ENCODE data around the gene C1QC. TPM values are rescaled to one million over a fixed set of nuclear protein-coding genes. Genes with fewer than 3 reads are reported as not detected.

Gene C1QC
- total RNA-seq, 1 experiment from 2014 or later, result 0.59 TPM

DNA sequence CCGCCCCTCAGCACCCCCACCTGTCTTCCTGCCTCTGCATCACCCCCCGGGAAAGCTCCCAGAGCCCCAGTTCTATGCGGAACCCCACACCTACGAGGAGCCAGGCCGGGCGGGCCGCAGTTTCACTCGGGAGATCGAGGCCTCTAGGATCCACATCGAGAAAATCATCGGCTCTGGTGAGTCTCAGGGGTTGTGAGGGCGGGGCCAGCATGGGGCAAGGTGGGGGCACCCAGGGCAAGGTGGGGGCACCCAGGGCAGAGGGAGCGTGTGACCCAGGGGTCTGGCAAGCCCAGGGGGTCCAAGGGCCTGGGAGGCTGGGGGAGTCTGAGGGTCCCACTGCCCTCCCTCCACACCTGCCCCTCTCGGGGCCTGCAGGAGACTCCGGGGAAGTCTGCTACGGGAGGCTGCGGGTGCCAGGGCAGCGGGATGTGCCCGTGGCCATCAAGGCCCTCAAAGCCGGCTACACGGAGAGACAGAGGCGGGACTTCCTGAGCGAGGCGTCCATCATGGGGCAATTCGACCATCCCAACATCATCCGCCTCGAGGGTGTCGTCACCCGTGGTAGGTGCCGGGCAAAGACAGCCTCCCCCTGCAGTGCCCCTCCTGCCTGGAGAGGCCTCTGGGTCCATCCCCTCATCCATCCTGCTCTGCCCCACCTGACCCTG, 46.0 kb upstream of the C1QC start:
- no peaks in the 10 kb centered on the region for H3K79me2 ChIP-seq (ENCODE audit: insufficient read depth, low read length)
- no peaks in the 10 kb centered on the region for H3K27me3 ChIP-seq (ENCODE audit: insufficient read depth, low read length)
- H3K9me2 ChIP-seq (ENCODE audit: insufficient read depth), result no peaks in the 10 kb centered on the region
- no peaks in the 10 kb centered on the region for H4K20me1 ChIP-seq (ENCODE audit: insufficient read depth)
- peaks cover 7 to 10% of the 10 kb centered on the region in 2 experiments for H3K4me1 ChIP-seq (ENCODE audit: control insufficient read depth in 1 of 2, insufficient read depth in 2 of 2, low read length in 2 of 2)
- ChIA-PET RAD21 (ENCODE audit: low non-redundant PET in 1 of 2, low total read pairs in 2 of 2, uncharacterized antibody in 2 of 2, unreplicated experiment in 2 of 2) (no interaction called here), POLR2A (no interaction called here), CTCF (no interaction called here)
- TF ChIP-seq, protein P1, sequence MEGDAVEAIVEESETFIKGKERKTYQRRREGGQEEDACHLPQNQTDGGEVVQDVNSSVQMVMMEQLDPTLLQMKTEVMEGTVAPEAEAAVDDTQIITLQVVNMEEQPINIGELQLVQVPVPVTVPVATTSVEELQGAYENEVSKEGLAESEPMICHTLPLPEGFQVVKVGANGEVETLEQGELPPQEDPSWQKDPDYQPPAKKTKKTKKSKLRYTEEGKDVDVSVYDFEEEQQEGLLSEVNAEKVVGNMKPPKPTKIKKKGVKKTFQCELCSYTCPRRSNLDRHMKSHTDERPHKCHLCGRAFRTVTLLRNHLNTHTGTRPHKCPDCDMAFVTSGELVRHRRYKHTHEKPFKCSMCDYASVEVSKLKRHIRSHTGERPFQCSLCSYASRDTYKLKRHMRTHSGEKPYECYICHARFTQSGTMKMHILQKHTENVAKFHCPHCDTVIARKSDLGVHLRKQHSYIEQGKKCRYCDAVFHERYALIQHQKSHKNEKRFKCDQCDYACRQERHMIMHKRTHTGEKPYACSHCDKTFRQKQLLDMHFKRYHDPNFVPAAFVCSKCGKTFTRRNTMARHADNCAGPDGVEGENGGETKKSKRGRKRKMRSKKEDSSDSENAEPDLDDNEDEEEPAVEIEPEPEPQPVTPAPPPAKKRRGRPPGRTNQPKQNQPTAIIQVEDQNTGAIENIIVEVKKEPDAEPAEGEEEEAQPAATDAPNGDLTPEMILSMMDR (IDR thresholded peaks at IDR 0.05 in 2 of 3, conservative IDR thresholded peaks at IDR 0.05 in 1 of 3; ENCODE audit: borderline replicate concordance in 1 of 3, insufficient read depth in 1 of 3, low read depth in 2 of 3, low read length in 2 of 3), result no peak
- TF ChIP-seq POLR2A (IDR thresholded peaks at IDR 0.05; ENCODE audit: borderline replicate concordance, extremely low read depth, insufficient read depth, insufficient read length), result no peak
- no peak for TF ChIP-seq YY1 (IDR thresholded peaks at IDR 0.05; ENCODE audit: extremely low read depth, insufficient replicate concordance, low read depth, low read length)
- TF ChIP-seq, protein P2, sequence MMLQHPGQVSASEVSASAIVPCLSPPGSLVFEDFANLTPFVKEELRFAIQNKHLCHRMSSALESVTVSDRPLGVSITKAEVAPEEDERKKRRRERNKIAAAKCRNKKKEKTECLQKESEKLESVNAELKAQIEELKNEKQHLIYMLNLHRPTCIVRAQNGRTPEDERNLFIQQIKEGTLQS (IDR thresholded peaks at IDR 0.05), result no peak
- TF ChIP-seq RAD21 (IDR thresholded peaks at IDR 0.05; ENCODE audit: low read depth), result no peak
- no peak for TF ChIP-seq JUND (IDR thresholded peaks at IDR 0.05)
- no peak for TF ChIP-seq EZH2 (IDR thresholded peaks at IDR 0.05)
- TF ChIP-seq TCF7L2 (IDR thresholded peaks at IDR 0.05; ENCODE audit: borderline replicate concordance, extremely low read depth, insufficient read depth, insufficient read length), result no peak
- TF ChIP-seq, protein P3, sequence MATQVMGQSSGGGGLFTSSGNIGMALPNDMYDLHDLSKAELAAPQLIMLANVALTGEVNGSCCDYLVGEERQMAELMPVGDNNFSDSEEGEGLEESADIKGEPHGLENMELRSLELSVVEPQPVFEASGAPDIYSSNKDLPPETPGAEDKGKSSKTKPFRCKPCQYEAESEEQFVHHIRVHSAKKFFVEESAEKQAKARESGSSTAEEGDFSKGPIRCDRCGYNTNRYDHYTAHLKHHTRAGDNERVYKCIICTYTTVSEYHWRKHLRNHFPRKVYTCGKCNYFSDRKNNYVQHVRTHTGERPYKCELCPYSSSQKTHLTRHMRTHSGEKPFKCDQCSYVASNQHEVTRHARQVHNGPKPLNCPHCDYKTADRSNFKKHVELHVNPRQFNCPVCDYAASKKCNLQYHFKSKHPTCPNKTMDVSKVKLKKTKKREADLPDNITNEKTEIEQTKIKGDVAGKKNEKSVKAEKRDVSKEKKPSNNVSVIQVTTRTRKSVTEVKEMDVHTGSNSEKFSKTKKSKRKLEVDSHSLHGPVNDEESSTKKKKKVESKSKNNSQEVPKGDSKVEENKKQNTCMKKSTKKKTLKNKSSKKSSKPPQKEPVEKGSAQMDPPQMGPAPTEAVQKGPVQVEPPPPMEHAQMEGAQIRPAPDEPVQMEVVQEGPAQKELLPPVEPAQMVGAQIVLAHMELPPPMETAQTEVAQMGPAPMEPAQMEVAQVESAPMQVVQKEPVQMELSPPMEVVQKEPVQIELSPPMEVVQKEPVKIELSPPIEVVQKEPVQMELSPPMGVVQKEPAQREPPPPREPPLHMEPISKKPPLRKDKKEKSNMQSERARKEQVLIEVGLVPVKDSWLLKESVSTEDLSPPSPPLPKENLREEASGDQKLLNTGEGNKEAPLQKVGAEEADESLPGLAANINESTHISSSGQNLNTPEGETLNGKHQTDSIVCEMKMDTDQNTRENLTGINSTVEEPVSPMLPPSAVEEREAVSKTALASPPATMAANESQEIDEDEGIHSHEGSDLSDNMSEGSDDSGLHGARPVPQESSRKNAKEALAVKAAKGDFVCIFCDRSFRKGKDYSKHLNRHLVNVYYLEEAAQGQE (IDR thresholded peaks at IDR 0.05; ENCODE audit: low read depth), result no peak
- TF ChIP-seq CBX3 (IDR thresholded peaks at IDR 0.05; ENCODE audit: low read depth), result no peak
- TF ChIP-seq, protein P4, sequence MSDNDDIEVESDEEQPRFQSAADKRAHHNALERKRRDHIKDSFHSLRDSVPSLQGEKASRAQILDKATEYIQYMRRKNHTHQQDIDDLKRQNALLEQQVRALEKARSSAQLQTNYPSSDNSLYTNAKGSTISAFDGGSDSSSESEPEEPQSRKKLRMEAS (IDR thresholded peaks at IDR 0.05), result no peak
- H3K4me2 ChIP-seq (ENCODE audit: low read length), result no peak overlapping the region
- H2AFZ ChIP-seq (ENCODE audit: low read depth, low read length, poor library complexity, severe bottlenecking), result no peak overlapping the region
- H3K36me3 ChIP-seq (ENCODE audit: control insufficient read depth in 1 of 2, insufficient read depth in 2 of 2, low read length in 2 of 2), result no peaks in the 10 kb centered on the region
- no TSS peak for BruUV-seq (replicated peaks)
- ATAC-seq, result no peak
- intact Hi-C loops (cut with micrococcal nuclease), result no loop called here
- H3K27ac ChIP-seq (ENCODE audit: low read depth, low read length), result no peak overlapping the region
- no peak overlapping the region for H3K9ac ChIP-seq (ENCODE audit: low read length)
- H3K4me3 ChIP-seq (replicated peaks in 1 of 2; ENCODE audit: low read depth in 1 of 2, low read length in 2 of 2), result no peak overlapping the region
- H3K9me3 ChIP-seq (ENCODE audit: control insufficient read depth in 1 of 2, insufficient read depth in 1 of 2, low read depth in 1 of 2, low read length in 2 of 2), result no peaks in the 10 kb centered on the region
- DNase-seq (ENCODE audit: low read depth, low spot score), result no peak
